HG03565 (cell line): Measurements from ENCODE around the gene FES.
A peak's percentile ranks its signal among the peaks of the same experiment; 100 is the strongest.
"Not testable (repeated sequence)": the region's sequence is repeated elsewhere in the genome, so short reads cannot be mapped to it uniquely, and the experiment has no call there.

ENCODE experiments used
- ATAC-seq: cut with Tn5 transposase; IDR thresholded peaks from one replicate; pipeline ENCODE4 v1.9.1; 2021; ENCODE audit warnings: mild to moderate bottlenecking, moderate library complexity; ENCODE audit not compliant: unreplicated experiment

FES gene

GRCh38 chr15:90928106-90928505, 43.8 kb downstream of the FES start:
- not testable (repeated sequence) for ATAC-seq

- no peak for ATAC-seq
Observed at GRCh38 chr15:90929246-90930019, 45.1 kb downstream of the FES start.

- no peak for ATAC-seq
Observed at GRCh38 chr15:90930861-90931574, 46.7 kb downstream of the FES start.

- no peak for ATAC-seq
Observed at GRCh38 chr15:90931575-90931827, 47.2 kb downstream of the FES start.

GRCh38 chr15:90931828-90932659, 47.7 kb downstream of the FES start, which contains the start of gene HDDC3:
Gene HDDC3, minus strand, starts transcription at chr15:90932549. Its CDS starts 9 bp downstream, at chr15:90932540.
- ATAC-seq: peak; percentile 38

GRCh38 chr15:90932660-90932991, 48.3 kb downstream of the FES start:
- ATAC-seq: no peak

GRCh38 chr15:90933301-90933700, 49.0 kb downstream of the FES start:
- ATAC-seq: no peak

- peak; percentile 27 for ATAC-seq
Observed at GRCh38 chr15:90934256-90934948, 50.1 kb downstream of the FES start.

- ATAC-seq: peak; percentile 38
Observed at GRCh38 chr15:90934949-90935751, 50.8 kb downstream of the FES start, which contains the start of gene UNC45A. Gene UNC45A, plus strand, starts transcription at chr15:90935285. Its CDS starts 40 bp downstream, at chr15:90935325.

GRCh38 chr15:90936823-90937222, 52.5 kb downstream of the FES start:
- ATAC-seq: no peak

GRCh38 chr15:90938261-90938660, 54.0 kb downstream of the FES start:
- ATAC-seq: no peak

GRCh38 chr15:90939756-90940155, 55.5 kb downstream of the FES start:
- ATAC-seq: no peak

GRCh38 chr15:90941038-90941437, 56.7 kb downstream of the FES start:
- no peak for ATAC-seq

- no peak for ATAC-seq
Observed at GRCh38 chr15:90942354-90943120, 58.2 kb downstream of the FES start.

- no peak for ATAC-seq
Observed at GRCh38 chr15:90945091-90945490, 60.8 kb downstream of the FES start.
